Endothelial cell (in vitro differentiated cells): ENCODE results near the gene ZNF559. TPM values are rescaled to one million over a fixed set of nuclear protein-coding genes. Genes with fewer than 3 reads are reported as not detected.
"Not testable (repeated sequence)": the region's sequence is repeated elsewhere in the genome, so short reads cannot be mapped to it uniquely, and the experiment has no call there.

ENCODE experiments used
- DNase-seq: peaks from one replicate; pipeline ENCODE4 v3.0.0; 2021; ENCODE audit warnings: low spot score
- H3K27ac Mint-ChIP-seq: one replicate; pipeline ENCODE4 v1.8.0; 2021; ENCODE audit warnings: mixed read lengths, inconsistent platforms; ENCODE audit not compliant: unreplicated experiment
- H3K27me3 Mint-ChIP-seq: one replicate; pipeline ENCODE4 v1.8.0; 2021; ENCODE audit warnings: mild to moderate bottlenecking, moderate library complexity, mixed read lengths, inconsistent platforms; ENCODE audit not compliant: unreplicated experiment
- H3K36me3 Mint-ChIP-seq: one replicate; pipeline ENCODE4 v1.8.0; 2021; ENCODE audit warnings: mild to moderate bottlenecking, low read depth, mixed read lengths, inconsistent platforms; ENCODE audit not compliant: unreplicated experiment
- H3K4me1 Mint-ChIP-seq: one replicate; pipeline ENCODE4 v1.8.0; 2021; ENCODE audit warnings: mild to moderate bottlenecking, mixed read lengths, inconsistent platforms; ENCODE audit not compliant: unreplicated experiment
- H3K4me3 Mint-ChIP-seq: one replicate; pipeline ENCODE4 v1.8.0; 2021; ENCODE audit warnings: mild to moderate bottlenecking, mixed read lengths, inconsistent platforms; ENCODE audit not compliant: unreplicated experiment
- H3K9me3 Mint-ChIP-seq: one replicate; pipeline ENCODE4 v1.8.0; 2021; ENCODE audit warnings: mixed read lengths, inconsistent platforms; ENCODE audit not compliant: unreplicated experiment
- total RNA-seq: library from RNA; stranded (reverse); fragmentation: NEBNext Ultra II Directional; extraction: Animal tissue kit (Norgen Biotek cat#: 25700); gene quantifications from one replicate; pipeline ENCODE4 v1.2.1, GENCODE V29; 2021; ENCODE audit not compliant: unreplicated experiment
- TF ChIP-seq, protein P1 (sequence below): fragments of 200-600 bp; sonication (generic); IDR thresholded peaks from one replicate; pipeline ENCODE4 v1.5.0; 2021; ENCODE audit warnings: antibody characterized with exemption; ENCODE audit not compliant: unreplicated experiment

Gene ZNF559
- total RNA-seq, 1 donor from 2014 or later, result 6.8 TPM

DNA sequence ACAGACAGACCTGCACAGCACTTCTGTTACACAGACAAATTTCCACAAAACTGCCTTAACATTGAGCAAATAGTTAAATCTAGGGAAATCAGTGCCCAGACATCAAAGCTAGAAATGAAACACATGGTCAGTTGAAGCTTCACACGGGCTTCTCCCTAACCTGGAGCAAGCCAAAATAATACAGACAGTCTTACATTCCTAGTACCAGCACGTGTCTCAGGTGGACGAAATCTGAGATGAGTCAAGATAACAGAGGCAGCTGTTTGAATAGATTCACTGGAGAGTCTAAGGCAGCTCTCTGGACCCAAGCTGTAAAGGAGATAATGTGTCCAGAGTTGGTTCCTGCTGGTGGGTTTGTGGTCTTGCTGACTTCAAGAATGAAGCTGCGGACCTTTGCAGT lies 10.2 kb upstream of the ZNF559 start:
- no peaks in the 10 kb centered on the region for H3K4me1 Mint-ChIP-seq
- DNase-seq, result no peak
- H3K27me3 Mint-ChIP-seq, result peaks cover 8% of the 10 kb centered on the region
- H3K9me3 Mint-ChIP-seq, result peaks cover 22% of the 10 kb centered on the region
- TF ChIP-seq, protein P1, sequence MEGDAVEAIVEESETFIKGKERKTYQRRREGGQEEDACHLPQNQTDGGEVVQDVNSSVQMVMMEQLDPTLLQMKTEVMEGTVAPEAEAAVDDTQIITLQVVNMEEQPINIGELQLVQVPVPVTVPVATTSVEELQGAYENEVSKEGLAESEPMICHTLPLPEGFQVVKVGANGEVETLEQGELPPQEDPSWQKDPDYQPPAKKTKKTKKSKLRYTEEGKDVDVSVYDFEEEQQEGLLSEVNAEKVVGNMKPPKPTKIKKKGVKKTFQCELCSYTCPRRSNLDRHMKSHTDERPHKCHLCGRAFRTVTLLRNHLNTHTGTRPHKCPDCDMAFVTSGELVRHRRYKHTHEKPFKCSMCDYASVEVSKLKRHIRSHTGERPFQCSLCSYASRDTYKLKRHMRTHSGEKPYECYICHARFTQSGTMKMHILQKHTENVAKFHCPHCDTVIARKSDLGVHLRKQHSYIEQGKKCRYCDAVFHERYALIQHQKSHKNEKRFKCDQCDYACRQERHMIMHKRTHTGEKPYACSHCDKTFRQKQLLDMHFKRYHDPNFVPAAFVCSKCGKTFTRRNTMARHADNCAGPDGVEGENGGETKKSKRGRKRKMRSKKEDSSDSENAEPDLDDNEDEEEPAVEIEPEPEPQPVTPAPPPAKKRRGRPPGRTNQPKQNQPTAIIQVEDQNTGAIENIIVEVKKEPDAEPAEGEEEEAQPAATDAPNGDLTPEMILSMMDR, result no peak
- peaks cover 15% of the 10 kb centered on the region for H3K36me3 Mint-ChIP-seq
- no peak overlapping the region for H3K4me3 Mint-ChIP-seq
- H3K27ac Mint-ChIP-seq, result no peak overlapping the region

DNA sequence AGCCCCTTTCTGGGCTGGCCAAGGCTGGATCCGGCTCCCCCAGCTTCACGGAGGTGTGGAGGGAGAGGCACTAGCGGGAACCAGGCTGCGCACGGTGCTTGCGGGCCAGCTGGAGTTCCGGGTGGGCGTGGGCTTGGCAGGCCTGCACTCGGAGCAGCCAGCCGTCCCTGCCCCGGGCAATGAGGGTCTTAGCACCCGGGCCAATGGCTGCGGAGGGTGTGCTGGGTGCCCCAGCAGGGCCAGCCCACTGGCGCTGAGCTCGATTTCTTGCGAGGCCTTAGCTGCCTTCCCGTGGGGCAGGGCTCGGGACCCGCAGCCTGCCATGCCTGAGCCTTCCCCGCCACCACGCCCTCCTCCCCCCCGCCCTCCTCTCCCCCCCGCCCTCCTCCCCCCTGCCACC lies 2.6 kb upstream of the ZNF559 start:
- TF ChIP-seq, protein P1, result no peak
- no peak overlapping the region for H3K4me3 Mint-ChIP-seq
- H3K9me3 Mint-ChIP-seq, result peaks cover 26% of the 10 kb centered on the region
- DNase-seq, result no peak
- H3K27me3 Mint-ChIP-seq, result peaks cover 10% of the 10 kb centered on the region
- no peak overlapping the region for H3K27ac Mint-ChIP-seq
- peaks cover 34% of the 10 kb centered on the region for H3K36me3 Mint-ChIP-seq
- no peaks in the 10 kb centered on the region for H3K4me1 Mint-ChIP-seq

GRCh38 chr19:9321756-9322155 lies 2.2 kb upstream of the ZNF559 start:
- H3K4me3 Mint-ChIP-seq, DNase-seq: not testable (repeated sequence)
- peaks cover 26% of the 10 kb centered on the region for H3K9me3 Mint-ChIP-seq

GRCh38 chr19:9322201-9322600 lies 1.8 kb upstream of the ZNF559 start:
- Mint-ChIP-seq H3K4me3 (peak overlapping the region; percentile 60), H3K9me3 (peaks cover 26% of the 10 kb centered on the region), H3K27me3 (peaks cover 10% of the 10 kb centered on the region), H3K36me3 (peaks cover 34% of the 10 kb centered on the region)
- not testable (repeated sequence) for DNase-seq, H3K4me1 Mint-ChIP-seq, H3K27ac Mint-ChIP-seq

More at GRCh38 chr19:9321756-9322155, 2.2 kb upstream of the ZNF559 start:
- H3K27ac Mint-ChIP-seq, H3K4me1 Mint-ChIP-seq: not testable (repeated sequence)
- H3K27me3 Mint-ChIP-seq, result peaks cover 10% of the 10 kb centered on the region
- H3K36me3 Mint-ChIP-seq, result peaks cover 34% of the 10 kb centered on the region

- no peaks in the 10 kb centered on the region for H3K4me1 Mint-ChIP-seq
- H3K27ac Mint-ChIP-seq, result no peak overlapping the region
- peaks cover 41% of the 10 kb centered on the region for H3K36me3 Mint-ChIP-seq
Measured at GRCh38 chr19:9323557-9323918, 441 bp upstream of the ZNF559 start.

DNA sequence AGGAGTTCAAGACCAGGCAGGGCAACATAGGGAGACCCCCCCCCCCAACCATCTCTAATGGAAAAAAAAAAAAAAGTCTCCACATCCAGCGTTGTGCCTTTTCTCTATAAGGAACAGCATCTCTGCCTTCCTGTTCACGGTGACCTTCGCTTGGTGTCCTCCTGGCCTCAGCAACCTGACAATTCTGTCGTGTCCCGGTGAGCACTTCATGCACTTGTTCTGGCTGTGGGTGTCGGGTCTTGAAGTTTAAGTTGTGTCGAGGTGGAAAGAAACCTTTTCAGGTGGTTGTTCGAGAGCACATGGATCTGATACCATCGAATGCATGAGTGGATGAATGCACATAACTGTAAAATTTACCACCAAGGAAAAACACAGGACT lies 594 bp downstream of the ZNF559 start:
- DNase-seq, result no peak
- Mint-ChIP-seq H3K9me3 (peaks cover 30% of the 10 kb centered on the region), H3K4me3 (peak overlapping the region; percentile 89), H3K36me3 (peaks cover 46% of the 10 kb centered on the region), H3K27me3 (peaks cover 10% of the 10 kb centered on the region), H3K27ac (no peak overlapping the region), H3K4me1 (no peaks in the 10 kb centered on the region)
- TF ChIP-seq, protein P1, result no peak

More at GRCh38 chr19:9323557-9323918, 441 bp upstream of the ZNF559 start:
- Mint-ChIP-seq H3K4me3 (peak overlapping the region; percentile 82), H3K9me3 (peaks cover 27% of the 10 kb centered on the region), H3K27me3 (peaks cover 10% of the 10 kb centered on the region)
- TF ChIP-seq, protein P1, result no peak
- no peak for DNase-seq
